K562 (cell line): ENCODE results near the gene RGS13. TPM values are rescaled to one million over a fixed set of nuclear protein-coding genes. Genes with fewer than 3 reads are reported as not detected.

Source experiments
- CAMTA2 ChIP-seq: fragments of 250-450 bp; sonication (Bioruptor Pico); conservative IDR thresholded peaks from 2 replicates; pipeline ENCODE4 v1.5.1; 2022
- ETS2 ChIP-seq: IDR thresholded peaks from 2 replicates; pipeline ENCODE4 v1.6.1; 2016; ENCODE audit warnings: borderline replicate concordance, missing genetic modification characterization, mild to moderate bottlenecking, moderate library complexity, missing compliant biosample characterization; ENCODE audit not compliant: poor library complexity, severe bottlenecking
- MEF2A ChIP-seq: IDR thresholded peaks from 2 replicates; pipeline ENCODE4 v1.6.1; 2011; ENCODE audit warnings: low read depth, mild to moderate bottlenecking, low read length, moderate library complexity; ENCODE audit not compliant: control insufficient read depth
- PHF8 ChIP-seq: fragments of 200-600 bp; sonication (generic); IDR thresholded peaks from 2 replicates; pipeline ENCODE4 v1.6.1; 2012; ENCODE audit warnings: mixed run types, mild to moderate bottlenecking, inconsistent platforms, low read length, moderate library complexity, borderline replicate concordance
- SIX5 ChIP-seq, 2 experiments: IDR thresholded peaks; 2 replicates each; pipeline ENCODE4 v1.6.1; 2011; ENCODE audit warnings: low read length in 2 of 2, borderline replicate concordance in 1 of 2, low read depth in 1 of 2, mild to moderate bottlenecking in 1 of 2, moderate library complexity in 1 of 2; ENCODE audit not compliant: insufficient read depth in 1 of 2
- polyA plus RNA-seq, 8 experiments: library from polyadenylated mRNA; depleted of rRNA in 4 of 8; stranded (reverse) in 5 of 8; unstranded in 3 of 8; fragments of >200 nt; fragmentation: Nextera tagmentation in 2 of 8; fragmentation: Illumina TruSeq in 1 of 8; extraction: Ambion mirVana in 2 of 8; extraction: Trizol in 1 of 8; gene quantifications; 2 replicates each; pipeline versions ENCODE4 v1.2.1 to v1.2.3, GENCODE V29; 2011 to 2014; ENCODE audit warnings: inconsistent platforms in 1 of 8, missing spikeins in 1 of 8
- total RNA-seq, 7 experiments: library from RNA; depleted of rRNA in 6 of 7; stranded (reverse); fragments of >200 nt in 6 of 7; fragmentation: Illumina TruSeq in 2 of 7; extraction: Trizol in 2 of 7; gene quantifications; 2 replicates each; pipeline versions ENCODE4 v1.2.1 to v1.2.3, GENCODE V29; 2011 to 2021; ENCODE audit warnings: low replicate concordance in 1 of 7
- TF ChIP-seq, protein P1 (sequence below): fragments of 450-650 bp; IDR thresholded peaks from 2 replicates; pipeline ENCODE4 v1.6.1; 2016; ENCODE audit warnings: low read depth

RGS13 gene
- total and polyA plus RNA-seq, 9 of the 15 experiments (the other 6 are each of a cell fraction or from before 2014, with no cell fraction given), result not detected

DNA sequence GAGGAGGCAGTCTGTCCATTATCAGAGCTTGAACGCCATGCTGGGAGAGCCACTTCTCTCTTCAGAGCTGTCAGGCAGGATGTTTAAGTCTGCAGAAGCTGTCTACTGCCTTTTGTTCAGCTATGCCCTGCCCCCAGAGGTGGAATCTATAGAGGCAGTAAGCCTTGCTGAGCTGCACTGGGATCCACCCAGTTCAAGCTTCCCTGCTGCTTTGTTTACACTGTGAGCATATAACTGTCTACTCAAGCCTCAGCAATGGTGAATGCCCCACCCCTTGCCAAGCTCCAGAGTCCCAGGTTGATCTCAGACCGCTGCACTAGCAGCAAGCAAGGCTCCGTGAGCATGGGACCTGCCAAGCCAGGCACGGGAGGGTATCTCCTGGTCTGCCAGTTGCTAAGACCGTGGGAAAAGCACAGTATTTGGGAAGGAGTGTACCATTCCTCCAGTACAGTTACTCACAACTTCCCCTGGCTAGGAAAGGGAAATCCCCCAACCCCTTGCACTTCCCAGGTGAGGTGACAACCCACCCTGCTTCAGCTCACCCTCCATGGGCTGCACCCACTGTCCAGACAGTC lies 32.5 kb downstream of the RGS13 start (continued):
- TF ChIP-seq, protein P1, sequence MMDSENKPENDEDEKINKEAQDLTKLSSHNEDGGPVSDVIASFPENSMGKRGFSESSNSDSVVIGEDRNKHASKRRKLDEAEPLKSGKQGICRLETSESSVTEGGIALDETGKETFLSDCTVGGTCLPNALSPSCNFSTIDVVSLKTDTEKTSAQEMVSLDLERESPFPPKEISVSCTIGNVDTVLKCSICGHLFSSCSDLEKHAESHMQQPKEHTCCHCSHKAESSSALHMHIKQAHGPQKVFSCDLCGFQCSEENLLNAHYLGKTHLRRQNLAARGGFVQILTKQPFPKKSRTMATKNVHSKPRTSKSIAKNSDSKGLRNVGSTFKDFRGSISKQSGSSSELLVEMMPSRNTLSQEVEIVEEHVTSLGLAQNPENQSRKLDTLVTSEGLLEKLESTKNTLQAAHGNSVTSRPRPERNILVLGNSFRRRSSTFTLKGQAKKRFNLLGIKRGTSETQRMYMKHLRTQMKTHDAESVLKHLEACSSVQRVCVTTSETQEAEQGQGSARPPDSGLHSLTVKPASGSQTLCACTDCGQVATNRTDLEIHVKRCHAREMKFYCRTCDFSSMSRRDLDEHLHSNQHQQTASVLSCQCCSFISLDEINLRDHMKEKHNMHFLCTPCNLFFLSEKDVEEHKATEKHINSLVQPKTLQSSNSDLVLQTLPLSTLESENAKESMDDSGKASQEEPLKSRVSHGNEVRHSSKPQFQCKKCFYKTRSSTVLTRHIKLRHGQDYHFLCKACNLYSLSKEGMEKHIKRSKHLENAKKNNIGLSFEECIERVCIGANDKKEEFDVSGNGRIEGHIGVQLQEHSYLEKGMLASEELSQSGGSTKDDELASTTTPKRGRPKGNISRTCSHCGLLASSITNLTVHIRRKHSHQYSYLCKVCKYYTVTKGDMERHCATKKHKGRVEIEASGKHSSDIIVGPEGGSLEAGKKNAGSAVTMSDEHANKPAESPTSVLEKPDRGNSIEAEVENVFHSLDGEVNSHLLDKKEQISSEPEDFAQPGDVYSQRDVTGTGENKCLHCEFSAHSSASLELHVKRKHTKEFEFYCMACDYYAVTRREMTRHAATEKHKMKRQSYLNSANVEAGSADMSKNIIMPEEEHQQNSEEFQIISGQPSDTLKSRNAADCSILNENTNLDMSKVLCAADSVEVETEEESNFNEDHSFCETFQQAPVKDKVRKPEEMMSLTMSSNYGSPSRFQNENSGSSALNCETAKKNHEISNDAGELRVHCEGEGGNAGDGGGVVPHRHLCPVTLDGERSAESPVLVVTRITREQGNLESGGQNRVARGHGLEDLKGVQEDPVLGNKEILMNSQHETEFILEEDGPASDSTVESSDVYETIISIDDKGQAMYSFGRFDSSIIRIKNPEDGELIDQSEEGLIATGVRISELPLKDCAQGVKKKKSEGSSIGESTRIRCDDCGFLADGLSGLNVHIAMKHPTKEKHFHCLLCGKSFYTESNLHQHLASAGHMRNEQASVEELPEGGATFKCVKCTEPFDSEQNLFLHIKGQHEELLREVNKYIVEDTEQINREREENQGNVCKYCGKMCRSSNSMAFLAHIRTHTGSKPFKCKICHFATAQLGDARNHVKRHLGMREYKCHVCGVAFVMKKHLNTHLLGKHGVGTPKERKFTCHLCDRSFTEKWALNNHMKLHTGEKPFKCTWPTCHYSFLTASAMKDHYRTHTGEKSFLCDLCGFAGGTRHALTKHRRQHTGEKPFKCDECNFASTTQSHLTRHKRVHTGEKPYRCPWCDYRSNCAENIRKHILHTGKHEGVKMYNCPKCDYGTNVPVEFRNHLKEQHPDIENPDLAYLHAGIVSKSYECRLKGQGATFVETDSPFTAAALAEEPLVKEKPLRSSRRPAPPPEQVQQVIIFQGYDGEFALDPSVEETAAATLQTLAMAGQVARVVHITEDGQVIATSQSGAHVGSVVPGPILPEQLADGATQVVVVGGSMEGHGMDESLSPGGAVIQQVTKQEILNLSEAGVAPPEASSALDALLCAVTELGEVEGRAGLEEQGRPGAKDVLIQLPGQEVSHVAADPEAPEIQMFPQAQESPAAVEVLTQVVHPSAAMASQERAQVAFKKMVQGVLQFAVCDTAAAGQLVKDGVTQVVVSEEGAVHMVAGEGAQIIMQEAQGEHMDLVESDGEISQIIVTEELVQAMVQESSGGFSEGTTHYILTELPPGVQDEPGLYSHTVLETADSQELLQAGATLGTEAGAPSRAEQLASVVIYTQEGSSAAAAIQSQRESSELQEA, result no peak
- TF ChIP-seq ETS2 (tag), result no peak
- no peak for TF ChIP-seq SIX5 (IDR thresholded peaks at IDR 0.05; ENCODE audit: borderline replicate concordance in 1 of 2, insufficient read depth in 1 of 2, low read depth in 1 of 2, low read length in 2 of 2)
- TF ChIP-seq MEF2A, result no peak
- no peak for TF ChIP-seq CAMTA2 (CRISPR knock-in tag)
- no peak for TF ChIP-seq PHF8
